GM13977 (cell line): ENCODE measurements around the gene DMRT2.
A peak's percentile ranks its signal among the peaks of the same experiment; 100 is the strongest.

Experiments
- DNase-seq: peaks from one replicate; pipeline ENCODE4 v3.0.0; 2012; ENCODE audit warnings: low spot score
- CTCF ChIP-seq: IDR thresholded peaks from 2 replicates; pipeline ENCODE4 v1.5.1; 2012; ENCODE audit warnings: mild to moderate bottlenecking, control low read depth; ENCODE audit not compliant: insufficient read depth; ENCODE audit errors: extremely low read depth, missing control alignments
- in situ Hi-C: fragments of 300-500 bp; cut with MboI; formaldehyde crosslinking; loops from one replicate; pipeline ENCODE4 v1.12.0; 2022; ENCODE audit warnings: low sequenced_read_pairs, low pct_unique_long_range_greater_than_20kb, mixed read lengths, inconsistent platforms; ENCODE audit not compliant: unreplicated experiment

The DMRT2 gene

GRCh38 chr9:1009101-1009707, 41.0 kb upstream of the DMRT2 start:
- in situ Hi-C loops, result loop anchor here (5.0 kb wide), 1 partner anchor 117 kb away; no protein-coding TSS in a partner anchor
- DNase-seq, result peak; percentile 70
- TF ChIP-seq CTCF, result peak; percentile 98

- in situ Hi-C loops, result no loop called here
- no peak for DNase-seq
- TF ChIP-seq CTCF, result no peak
Measured at GRCh38 chr9:1013021-1013420, 37.1 kb upstream of the DMRT2 start.

GRCh38 chr9:1014225-1014624, 35.9 kb upstream of the DMRT2 start:
- in situ Hi-C loops, result no loop called here

GRCh38 chr9:1014640-1015039, 35.5 kb upstream of the DMRT2 start:
- in situ Hi-C loops, result no loop called here

More at GRCh38 chr9:1014225-1014624, 35.9 kb upstream of the DMRT2 start:
- TF ChIP-seq CTCF, result no peak
- DNase-seq, result no peak

GRCh38 chr9:1018121-1018520, 32.0 kb upstream of the DMRT2 start:
- TF ChIP-seq CTCF, result peak; percentile 32
- DNase-seq, result no peak
- in situ Hi-C loops, result no loop called here

More at GRCh38 chr9:1014640-1015039, 35.5 kb upstream of the DMRT2 start:
- TF ChIP-seq CTCF, result no peak
- DNase-seq, result no peak

GRCh38 chr9:1024112-1024511, 26.0 kb upstream of the DMRT2 start:
- DNase-seq, result no peak
- in situ Hi-C loops, result no loop called here
- no peak for TF ChIP-seq CTCF
